Measurements from ENCODE around the gene CAMK1D. TPM values are rescaled to one million over a fixed set of nuclear protein-coding genes. Genes with fewer than 3 reads are reported as not detected.

CAMK1D gene
- total RNA-seq, 1 donor from 2014 or later, result 7.6 TPM

- no peak for DNase-seq (ENCODE audit: low spot score in 2 of 2, unreplicated experiment in 2 of 2)
- no peak overlapping the region for H3K4me3 Mint-ChIP-seq
- no peak for TF ChIP-seq CTCF (IDR thresholded peaks at IDR 0.05; ENCODE audit: unreplicated experiment)
- H3K36me3 Mint-ChIP-seq, result no peaks in the 10 kb centered on the region
- peaks cover 44% of the 10 kb centered on the region for H3K27me3 Mint-ChIP-seq (ENCODE audit: low read depth)
- H3K4me1 Mint-ChIP-seq, result peaks cover 7% of the 10 kb centered on the region
- peaks cover 15% of the 10 kb centered on the region for H3K9me3 Mint-ChIP-seq
- no peak overlapping the region for H3K27ac Mint-ChIP-seq
Measured at GRCh38 chr10:12388671-12389070, 39.3 kb downstream of the CAMK1D start.

GRCh38 chr10:12389154-12389734, 39.9 kb downstream of the CAMK1D start:
- DNase-seq (ENCODE audit: low spot score in 2 of 2, unreplicated experiment in 2 of 2), result no peak
- Mint-ChIP-seq H3K4me1 (peaks cover 7% of the 10 kb centered on the region), H3K36me3 (no peaks in the 10 kb centered on the region), H3K9me3 (peaks cover 12% of the 10 kb centered on the region), H3K27ac (no peak overlapping the region), H3K27me3 (ENCODE audit: low read depth) (peaks cover 38% of the 10 kb centered on the region), H3K4me3 (no peak overlapping the region)
- TF ChIP-seq CTCF (IDR thresholded peaks at IDR 0.05; ENCODE audit: unreplicated experiment), result no peak

DNA sequence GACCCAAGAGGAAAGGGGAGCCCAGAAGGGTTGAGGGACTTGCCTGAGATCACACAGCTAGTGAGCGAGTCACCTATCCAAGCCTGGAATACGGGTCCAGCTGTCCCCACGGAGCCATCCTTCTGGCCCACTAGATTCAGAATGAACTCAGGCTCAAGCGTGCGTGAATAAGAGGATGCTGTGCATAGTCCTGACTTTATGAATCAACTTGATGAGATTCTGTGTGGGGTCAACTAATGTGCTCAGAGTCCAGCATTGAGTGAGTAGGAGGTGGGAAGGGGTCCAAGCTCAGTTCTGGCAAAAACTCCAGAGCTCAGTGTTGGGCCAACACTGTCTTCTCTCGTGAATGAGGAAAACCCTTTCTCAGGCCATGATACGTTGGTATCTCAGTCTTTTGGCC, 41.4 kb downstream of the CAMK1D start:
- Mint-ChIP-seq H3K4me3 (no peak overlapping the region), H3K27me3 (ENCODE audit: low read depth) (peaks cover 28% of the 10 kb centered on the region), H3K36me3 (no peaks in the 10 kb centered on the region), H3K27ac (no peak overlapping the region), H3K9me3 (no peaks in the 10 kb centered on the region), H3K4me1 (peaks cover 7% of the 10 kb centered on the region)
- no peak for TF ChIP-seq CTCF (IDR thresholded peaks at IDR 0.05; ENCODE audit: unreplicated experiment)
- peak in 1 of 2 experiments; percentile 30 for DNase-seq (ENCODE audit: low spot score in 2 of 2, unreplicated experiment in 2 of 2)

DNA sequence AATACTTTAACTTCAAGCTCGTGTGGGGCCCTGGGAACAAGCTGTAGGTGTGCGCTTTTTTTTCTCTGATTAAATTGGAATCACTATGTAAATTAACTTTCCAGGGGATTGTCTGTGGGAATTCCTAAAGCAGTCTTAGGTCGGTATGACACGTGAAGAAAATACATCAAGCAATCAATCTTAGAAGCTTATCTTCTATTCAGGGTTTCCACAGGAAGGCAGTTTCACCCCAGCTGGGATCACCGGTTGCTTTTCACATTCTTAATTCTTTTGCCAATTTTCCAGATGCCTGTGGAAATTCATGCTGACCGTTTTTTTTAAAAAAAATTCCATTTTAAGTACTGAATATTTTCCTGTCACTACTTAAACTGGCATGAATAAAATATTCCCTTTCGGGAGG, 41.9 kb downstream of the CAMK1D start:
- no peak for DNase-seq (ENCODE audit: low spot score in 2 of 2, unreplicated experiment in 2 of 2)
- H3K9me3 Mint-ChIP-seq, result no peaks in the 10 kb centered on the region
- H3K4me3 Mint-ChIP-seq, result no peak overlapping the region
- TF ChIP-seq CTCF (IDR thresholded peaks at IDR 0.05; ENCODE audit: unreplicated experiment), result no peak
- no peak overlapping the region for H3K27ac Mint-ChIP-seq
- H3K27me3 Mint-ChIP-seq (ENCODE audit: low read depth), result peaks cover 29% of the 10 kb centered on the region
- peaks cover 7% of the 10 kb centered on the region for H3K4me1 Mint-ChIP-seq
- H3K36me3 Mint-ChIP-seq, result no peaks in the 10 kb centered on the region

DNA sequence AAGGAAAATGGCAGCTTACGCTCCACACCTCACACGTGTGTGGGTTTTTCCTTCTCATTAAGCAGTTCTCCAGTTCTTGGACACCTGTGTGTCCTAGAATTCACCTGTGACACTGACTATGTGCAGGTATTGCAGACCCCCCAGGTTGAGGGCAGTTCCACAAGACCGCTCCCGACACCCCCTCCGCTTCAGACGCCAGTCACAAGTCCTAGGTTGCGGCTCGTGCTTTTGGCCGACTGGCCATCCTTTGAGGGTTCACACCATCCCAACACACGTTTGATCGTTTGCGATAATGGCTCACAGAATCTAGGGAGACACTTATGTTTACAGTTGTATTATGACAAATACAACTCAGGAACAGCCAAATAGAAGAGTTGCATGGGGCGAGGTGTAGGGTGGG, 44.5 kb downstream of the CAMK1D start:
- Mint-ChIP-seq H3K36me3 (no peaks in the 10 kb centered on the region), H3K4me1 (peaks cover 7% of the 10 kb centered on the region), H3K9me3 (no peaks in the 10 kb centered on the region), H3K27me3 (ENCODE audit: low read depth) (peaks cover 19% of the 10 kb centered on the region), H3K4me3 (no peak overlapping the region), H3K27ac (no peak overlapping the region)
- TF ChIP-seq CTCF (IDR thresholded peaks at IDR 0.05; ENCODE audit: unreplicated experiment), result no peak
- peak in 1 of 2 experiments; percentile 28 for DNase-seq (ENCODE audit: low spot score in 2 of 2, unreplicated experiment in 2 of 2)

All from mesothelial cell of epicardium (in vitro differentiated cells).